ENCODE data around the gene SPDYE6. TPM values are rescaled to one million over a fixed set of nuclear protein-coding genes. Genes with fewer than 3 reads are reported as not detected.

SPDYE6 gene
- total and polyA plus RNA-seq, 10 of the 15 experiments (the other 5 are each of a cell fraction or from before 2014, with no cell fraction given) = 0.05 to 2.3 (median 1.00) TPM; not detected in 6

DNA sequence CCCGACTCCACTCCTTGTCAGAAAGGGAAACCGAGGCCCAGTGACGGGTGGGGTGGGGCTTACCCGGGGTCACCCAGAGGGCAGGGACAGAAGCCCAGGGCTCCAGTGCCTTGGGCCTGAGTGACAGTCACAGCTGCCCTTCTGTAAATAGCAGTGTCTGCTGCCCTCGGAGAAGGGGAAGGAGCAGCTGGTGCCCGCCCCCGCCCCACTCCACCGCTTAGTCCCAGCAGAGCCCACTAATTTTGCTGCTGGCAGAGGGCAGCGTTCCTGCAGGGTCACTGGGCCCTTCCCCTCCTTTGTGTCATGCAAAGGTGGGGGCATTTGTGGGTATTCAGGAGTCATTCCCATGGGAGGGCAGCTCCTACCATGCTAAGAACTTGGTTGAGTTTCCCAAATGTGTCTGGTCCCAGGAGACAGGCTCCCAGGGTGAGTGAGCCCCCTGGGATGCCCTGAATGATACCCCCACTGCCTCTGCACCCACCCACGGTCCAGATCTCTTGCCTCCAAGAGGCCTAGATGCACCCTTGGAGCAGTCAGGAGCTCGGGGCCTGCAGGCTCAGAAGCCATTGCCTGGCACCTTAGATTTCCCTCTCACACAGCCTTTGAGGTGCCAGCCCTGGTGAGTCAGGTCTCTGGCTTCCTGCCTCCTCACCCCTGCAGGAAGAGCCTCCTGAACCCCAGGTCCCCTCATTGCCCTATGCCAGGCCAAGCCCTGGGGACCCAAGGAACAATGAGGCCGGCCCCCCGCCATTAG lies 52.4 kb downstream of the SPDYE6 start (continued):
- TF ChIP-seq ZBTB40 (IDR thresholded peaks at IDR 0.05; ENCODE audit: borderline replicate concordance) (no peak), BACH1 (IDR thresholded peaks at IDR 0.05; ENCODE audit: borderline replicate concordance) (no peak), SMC3 (IDR thresholded peaks at IDR 0.05; ENCODE audit: borderline replicate concordance, low read length) (no peak), NFYB (IDR thresholded peaks at IDR 0.05; ENCODE audit: insufficient read depth, low read depth, low read length) (no peak), MYC (IDR thresholded peaks at IDR 0.05; ENCODE audit: insufficient read depth, insufficient read length, insufficient replicate concordance, low read length, severe bottlenecking) (no peak), IKZF1 (conservative IDR thresholded peaks at IDR 0.05) (0 out of 2 replicates have a peak, but pooled peaks have one; percentile 23)

DNA sequence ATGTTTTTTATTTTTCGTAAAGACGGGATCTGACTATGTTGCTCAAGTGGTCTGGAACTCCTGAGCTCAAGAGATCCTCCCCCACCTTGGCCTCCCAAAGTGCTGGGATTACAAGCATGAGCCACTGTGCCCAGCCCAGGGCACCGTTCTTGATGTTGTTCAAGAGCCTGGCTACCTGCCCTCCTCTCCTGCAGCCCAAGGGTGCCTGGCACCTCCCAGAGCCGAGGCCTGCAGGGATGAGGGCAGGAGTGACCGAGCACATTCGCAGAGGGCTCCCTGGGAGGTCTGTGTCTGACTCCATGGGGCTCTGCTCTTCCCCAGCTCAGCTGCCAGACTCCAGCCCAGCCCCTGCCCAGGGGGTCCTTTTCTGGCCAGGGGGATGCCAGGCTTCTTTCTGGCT lies 54.2 kb downstream of the SPDYE6 start:
- RAD21 ChIA-PET (ENCODE audit: unreplicated experiment) = interaction anchor here (7.2 kb wide), 1 partner anchor 13 kb away, joined by 121 read pairs; the partner anchor contains the start of gene SH2B2
- SMC1A ChIA-PET (ENCODE audit: uncharacterized antibody, unreplicated experiment) = interaction anchor here (1.5 to 7.0 kb wide), 2 partner anchors 12 to 84 kb away, joined by 3 to 91 read pairs; partner anchors contain the start of gene SH2B2
- TF ChIP-seq CBFB (IDR thresholded peaks at IDR 0.05; ENCODE audit: low read depth) (no peak), ZNF384 (IDR thresholded peaks at IDR 0.05; ENCODE audit: borderline replicate concordance, low read depth, low read length) (no peak), POLR2A (IDR thresholded peaks at IDR 0.05; ENCODE audit: low read depth, low read length) (no peak), EGR1 (IDR thresholded peaks at IDR 0.05; ENCODE audit: borderline replicate concordance in 1 of 2, low read depth in 2 of 2, low read length in 2 of 2) (no peak), PAX8 (IDR thresholded peaks at IDR 0.05) (no peak)
- TF ChIP-seq, protein P1, sequence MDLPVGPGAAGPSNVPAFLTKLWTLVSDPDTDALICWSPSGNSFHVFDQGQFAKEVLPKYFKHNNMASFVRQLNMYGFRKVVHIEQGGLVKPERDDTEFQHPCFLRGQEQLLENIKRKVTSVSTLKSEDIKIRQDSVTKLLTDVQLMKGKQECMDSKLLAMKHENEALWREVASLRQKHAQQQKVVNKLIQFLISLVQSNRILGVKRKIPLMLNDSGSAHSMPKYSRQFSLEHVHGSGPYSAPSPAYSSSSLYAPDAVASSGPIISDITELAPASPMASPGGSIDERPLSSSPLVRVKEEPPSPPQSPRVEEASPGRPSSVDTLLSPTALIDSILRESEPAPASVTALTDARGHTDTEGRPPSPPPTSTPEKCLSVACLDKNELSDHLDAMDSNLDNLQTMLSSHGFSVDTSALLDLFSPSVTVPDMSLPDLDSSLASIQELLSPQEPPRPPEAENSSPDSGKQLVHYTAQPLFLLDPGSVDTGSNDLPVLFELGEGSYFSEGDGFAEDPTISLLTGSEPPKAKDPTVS (IDR thresholded peaks at IDR 0.05; ENCODE audit: low read depth, low read length) = no peak
- TF ChIP-seq, protein P2, sequence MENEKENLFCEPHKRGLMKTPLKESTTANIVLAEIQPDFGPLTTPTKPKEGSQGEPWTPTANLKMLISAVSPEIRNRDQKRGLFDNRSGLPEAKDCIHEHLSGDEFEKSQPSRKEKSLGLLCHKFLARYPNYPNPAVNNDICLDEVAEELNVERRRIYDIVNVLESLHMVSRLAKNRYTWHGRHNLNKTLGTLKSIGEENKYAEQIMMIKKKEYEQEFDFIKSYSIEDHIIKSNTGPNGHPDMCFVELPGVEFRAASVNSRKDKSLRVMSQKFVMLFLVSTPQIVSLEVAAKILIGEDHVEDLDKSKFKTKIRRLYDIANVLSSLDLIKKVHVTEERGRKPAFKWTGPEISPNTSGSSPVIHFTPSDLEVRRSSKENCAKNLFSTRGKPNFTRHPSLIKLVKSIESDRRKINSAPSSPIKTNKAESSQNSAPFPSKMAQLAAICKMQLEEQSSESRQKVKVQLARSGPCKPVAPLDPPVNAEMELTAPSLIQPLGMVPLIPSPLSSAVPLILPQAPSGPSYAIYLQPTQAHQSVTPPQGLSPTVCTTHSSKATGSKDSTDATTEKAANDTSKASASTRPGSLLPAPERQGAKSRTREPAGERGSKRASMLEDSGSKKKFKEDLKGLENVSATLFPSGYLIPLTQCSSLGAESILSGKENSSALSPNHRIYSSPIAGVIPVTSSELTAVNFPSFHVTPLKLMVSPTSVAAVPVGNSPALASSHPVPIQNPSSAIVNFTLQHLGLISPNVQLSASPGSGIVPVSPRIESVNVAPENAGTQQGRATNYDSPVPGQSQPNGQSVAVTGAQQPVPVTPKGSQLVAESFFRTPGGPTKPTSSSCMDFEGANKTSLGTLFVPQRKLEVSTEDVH (IDR thresholded peaks at IDR 0.05; ENCODE audit: low read depth, partially characterized antibody) = no peak

More for the DNA sequence above, 54.2 kb downstream of the SPDYE6 start:
- no peak for DNase-seq (ENCODE audit: low read depth, low spot score)
- Histone ChIP-seq H2AFZ (ENCODE audit: control insufficient read depth, low read depth, low read length) (no peak overlapping the region), H3K36me3 (ENCODE audit: control insufficient read depth in 2 of 2, insufficient read depth in 2 of 2, low read length in 1 of 2) (peaks cover 3 to 10% of the 10 kb centered on the region in 2 experiments; a peak in 3 of 4 replicates), H3K4me3 (no peak overlapping the region), H3K9ac (ENCODE audit: control insufficient read depth, insufficient read depth, low read length) (no peak overlapping the region), H3K9me3 (replicated peaks; ENCODE audit: control insufficient read depth, insufficient read depth, low read length) (peaks cover 2% of the 10 kb centered on the region; the same call in 2 of the 3 replicates), H3K27me3 (replicated peaks in 1 of 2; ENCODE audit: control insufficient read depth in 2 of 2, insufficient read depth in 2 of 2, low read length in 1 of 2) (no peaks in the 10 kb centered on the region), H3K27ac (ENCODE audit: control insufficient read depth, insufficient read depth) (no peak overlapping the region), H3K4me1 (ENCODE audit: control insufficient read depth, insufficient read depth, low read length) (peaks cover 50% of the 10 kb centered on the region), H4K20me1 (ENCODE audit: control insufficient read depth, insufficient read depth) (no peaks in the 10 kb centered on the region), H3K4me2 (ENCODE audit: control insufficient read depth, insufficient read depth) (no peak overlapping the region), H3K79me2 (ENCODE audit: control insufficient read depth, insufficient read depth, low read length) (peaks cover 23% of the 10 kb centered on the region)
- ChIA-PET CTCF (interaction anchor here (6.8 kb wide), 1 partner anchor 13 kb away, joined by 62 read pairs; the partner anchor contains the start of gene SH2B2), POLR2A (interaction anchor here (0.6 to 1.6 kb wide), 3 partner anchors 9 to 281 kb away, joined by 3 to 7 read pairs (median 6); no protein-coding TSS in a partner anchor)
- in situ Hi-C loops (cut with MboI) = no loop called here
- ATAC-seq = no peak
- BruUV-seq (replicated peaks) = no TSS peak
- intact Hi-C loops (cut with micrococcal nuclease; ENCODE audit: unreplicated experiment) = no loop called here
- FAIRE-seq = no peak
- WGBS (ENCODE audit: insufficient coverage, insufficient replicate concordance, low lambda C conversion rate, missing lambda C conversion rate) = 98% methylated on average over 6 of the region's 6 CpGs

Measured in GM12878 (cell line).